Activated naive CD8-positive, alpha-beta T cell treated with anti-CD3 and anti-CD28 coated beads, Interleukin-2, amount 10 ng/mL, durations not matched to agents 7 days and 5 days (primary cell): ENCODE results near the gene LRRC56. TPM values are rescaled to one million over a fixed set of nuclear protein-coding genes. Genes with fewer than 3 reads are reported as not detected.

ENCODE experiments used
- ATAC-seq: fragments of 150-1000 bp; cut with Tn5 transposase; one replicate; pipeline ENCODE4 v1.10.0; 2021; ENCODE audit warnings: low read depth, moderate library complexity
- POLR2A ChIA-PET: fragments of 350-600 bp; sonication (Branson Sonifier 250); formaldehyde crosslinking; loops from one replicate; lab custom pipeline; 2021; ENCODE audit warnings: antibody characterized with exemption; lab: Charles Lee
- DNase-seq: peaks from one replicate; pipeline ENCODE4 v3.0.0; 2021
- H3K27ac Mint-ChIP-seq: one replicate; pipeline ENCODE4 v1.8.0; 2022; ENCODE audit warnings: mild to moderate bottlenecking, mixed read lengths
- H3K27me3 Mint-ChIP-seq: one replicate; pipeline ENCODE4 v1.8.0; 2022; ENCODE audit warnings: mild to moderate bottlenecking, moderate library complexity, mixed read lengths
- H3K36me3 Mint-ChIP-seq: one replicate; pipeline ENCODE4 v1.8.0; 2021; ENCODE audit warnings: mild to moderate bottlenecking, mixed read lengths
- H3K4me1 Mint-ChIP-seq: one replicate; pipeline ENCODE4 v1.8.0; 2021; ENCODE audit warnings: mixed read lengths
- H3K4me3 Mint-ChIP-seq: one replicate; pipeline ENCODE4 v1.8.0; 2022; ENCODE audit warnings: mild to moderate bottlenecking, moderate library complexity, mixed read lengths
- H3K9me3 Mint-ChIP-seq: one replicate; pipeline ENCODE4 v1.8.0; 2021; ENCODE audit warnings: mixed read lengths
- total RNA-seq, 2 experiments: library from RNA; stranded (reverse); gene quantifications; one replicate each; pipeline ENCODE4 v1.2.3, GENCODE V29; 2021

Gene LRRC56, protein sequence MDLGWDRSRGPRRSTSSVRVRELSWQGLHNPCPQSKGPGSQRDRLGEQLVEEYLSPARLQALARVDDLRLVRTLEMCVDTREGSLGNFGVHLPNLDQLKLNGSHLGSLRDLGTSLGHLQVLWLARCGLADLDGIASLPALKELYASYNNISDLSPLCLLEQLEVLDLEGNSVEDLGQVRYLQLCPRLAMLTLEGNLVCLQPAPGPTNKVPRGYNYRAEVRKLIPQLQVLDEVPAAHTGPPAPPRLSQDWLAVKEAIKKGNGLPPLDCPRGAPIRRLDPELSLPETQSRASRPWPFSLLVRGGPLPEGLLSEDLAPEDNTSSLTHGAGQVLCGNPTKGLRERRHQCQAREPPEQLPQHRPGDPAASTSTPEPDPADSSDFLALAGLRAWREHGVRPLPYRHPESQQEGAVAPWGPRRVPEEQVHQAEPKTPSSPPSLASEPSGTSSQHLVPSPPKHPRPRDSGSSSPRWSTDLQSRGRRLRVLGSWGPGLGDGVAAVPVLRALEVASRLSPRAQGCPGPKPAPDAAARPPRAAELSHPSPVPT
- 1 to 10 TPM; 4.3 to 4.7 TPM for total RNA-seq

DNA sequence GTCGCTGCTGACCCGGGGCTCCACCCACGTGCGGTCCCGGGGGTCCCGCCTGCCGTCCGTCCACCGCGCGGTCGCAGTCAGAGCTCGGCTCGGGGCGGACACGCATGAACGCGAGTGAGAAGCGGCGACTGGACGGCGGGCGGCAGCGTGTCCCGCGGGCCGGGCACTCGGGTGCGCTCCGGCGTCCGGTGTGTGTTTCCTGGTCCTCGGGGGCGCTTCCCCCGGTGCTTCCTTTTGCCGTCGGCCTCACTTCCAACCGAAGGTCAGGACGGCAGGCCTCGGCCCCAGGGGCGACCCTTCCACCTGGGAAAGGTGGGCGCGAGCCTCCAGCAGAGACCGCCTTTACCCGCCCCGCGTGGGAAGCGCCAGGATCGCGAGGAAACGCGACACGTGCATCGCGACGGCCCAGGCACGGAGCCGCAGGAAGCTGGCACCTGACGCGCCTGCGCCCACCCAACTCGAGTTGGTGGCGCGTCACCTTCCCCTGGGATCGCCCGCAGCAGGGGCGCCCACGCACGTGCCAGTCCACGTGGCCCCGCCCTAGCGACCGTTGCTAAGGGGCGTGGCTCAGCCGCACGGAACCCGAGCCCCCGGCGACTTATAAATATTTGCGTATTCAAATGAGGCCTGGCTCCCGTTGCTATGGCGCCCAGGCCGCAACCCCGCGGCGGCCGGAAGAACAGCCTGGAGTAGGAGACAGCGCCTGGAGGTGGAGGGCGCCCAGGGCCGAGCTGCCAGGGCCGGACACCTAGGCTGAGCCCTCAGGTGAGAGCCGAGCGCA lies at the start of gene LRRC56:
TSS of gene LRRC56 (plus strand) at position 687 of the 781 bp plus-strand sequence. CDS start 3,158 bp downstream, outside the sequence.
- H3K9me3 Mint-ChIP-seq = no peaks in the 10 kb centered on the region
- ATAC-seq = peak; percentile 35
- peak within 1 kb of the TSS; percentile 89 for H3K4me3 Mint-ChIP-seq

DNA sequence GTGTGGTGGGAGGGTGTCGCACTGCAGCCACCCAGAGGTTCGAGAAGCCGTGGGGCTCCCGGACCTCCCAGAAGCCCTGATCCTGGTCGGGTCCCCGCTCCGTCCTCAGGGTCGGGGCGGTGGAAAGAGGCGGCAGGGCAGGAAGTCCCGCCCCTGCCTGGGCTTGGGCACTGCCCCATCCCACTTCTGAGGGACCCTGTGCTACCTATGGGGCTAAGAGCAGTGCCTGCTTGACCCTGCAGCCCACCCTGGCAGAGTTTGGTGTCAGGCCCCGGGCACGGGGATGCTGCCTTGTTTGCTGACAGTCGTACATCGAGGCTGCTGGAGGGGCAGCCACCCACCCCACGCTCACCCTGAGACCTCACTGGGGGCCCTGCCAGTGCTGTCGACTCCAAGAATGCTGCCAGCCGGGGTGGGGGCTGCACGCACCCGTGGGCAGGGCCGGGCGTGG lies 49.7 kb upstream of the LRRC56 start:
- ATAC-seq (no peak), DNase-seq (no peak)
- Mint-ChIP-seq H3K27me3 (no peaks in the 10 kb centered on the region), H3K36me3 (peaks cover 2% of the 10 kb centered on the region), H3K4me3 (no peak overlapping the region), H3K4me1 (no peaks in the 10 kb centered on the region), H3K9me3 (no peaks in the 10 kb centered on the region), H3K27ac (no peak overlapping the region)
- POLR2A ChIA-PET = no interaction called here

More for the DNA sequence above, at the start of gene LRRC56:
- DNase-seq = peak; percentile 90
- peaks cover 7% of the 10 kb centered on the region for H3K4me1 Mint-ChIP-seq
- H3K36me3 Mint-ChIP-seq = peaks cover 2% of the 10 kb centered on the region
- H3K27me3 Mint-ChIP-seq = no peaks in the 10 kb centered on the region
- peak within 1 kb of the TSS; percentile 92 for H3K27ac Mint-ChIP-seq
- POLR2A ChIA-PET = interaction anchor here (0.6 to 3.3 kb wide), 9 partner anchors 18 to 282 kb away, joined by 3 to 14 read pairs (median 3); partner anchors contain the start of genes RNH1, RPLP2 and SIGIRR

GRCh38 chr11:488062-488461 lies 49.3 kb upstream of the LRRC56 start:
- Mint-ChIP-seq H3K4me1 (no peaks in the 10 kb centered on the region), H3K9me3 (no peaks in the 10 kb centered on the region), H3K4me3 (no peak overlapping the region), H3K36me3 (peaks cover 2% of the 10 kb centered on the region), H3K27ac (no peak overlapping the region), H3K27me3 (no peaks in the 10 kb centered on the region)
- DNase-seq (no peak), ATAC-seq (no peak)
- POLR2A ChIA-PET = no interaction called here

- H3K4me1 Mint-ChIP-seq = no peaks in the 10 kb centered on the region
- no peaks in the 10 kb centered on the region for H3K36me3 Mint-ChIP-seq
- H3K27me3 Mint-ChIP-seq = no peaks in the 10 kb centered on the region
- H3K9me3 Mint-ChIP-seq = no peaks in the 10 kb centered on the region
- POLR2A ChIA-PET = no interaction called here
- H3K27ac Mint-ChIP-seq = no peak overlapping the region
- ATAC-seq = no peak
- no peak overlapping the region for H3K4me3 Mint-ChIP-seq
- no peak for DNase-seq
Measured at GRCh38 chr11:488579-488978, 48.7 kb upstream of the LRRC56 start.

GRCh38 chr11:488992-489391 lies 48.3 kb upstream of the LRRC56 start:
- H3K36me3 Mint-ChIP-seq = no peaks in the 10 kb centered on the region
- no peaks in the 10 kb centered on the region for H3K4me1 Mint-ChIP-seq
- H3K27me3 Mint-ChIP-seq = no peaks in the 10 kb centered on the region
- H3K9me3 Mint-ChIP-seq = no peaks in the 10 kb centered on the region
- no peak for DNase-seq
- no peak overlapping the region for H3K27ac Mint-ChIP-seq
- no peak for ATAC-seq
- POLR2A ChIA-PET = no interaction called here
- no peak overlapping the region for H3K4me3 Mint-ChIP-seq

- H3K27me3 Mint-ChIP-seq = no peaks in the 10 kb centered on the region
- H3K9me3 Mint-ChIP-seq = no peaks in the 10 kb centered on the region
- DNase-seq = no peak
- H3K36me3 Mint-ChIP-seq = no peaks in the 10 kb centered on the region
- H3K4me1 Mint-ChIP-seq = no peaks in the 10 kb centered on the region
- H3K27ac Mint-ChIP-seq = no peak overlapping the region
- ATAC-seq = no peak
- no peak overlapping the region for H3K4me3 Mint-ChIP-seq
- POLR2A ChIA-PET = no interaction called here
Measured at GRCh38 chr11:489610-490185, 47.6 kb upstream of the LRRC56 start.

GRCh38 chr11:490186-490929 lies 47.0 kb upstream of the LRRC56 start:
- H3K27ac Mint-ChIP-seq = no peak overlapping the region
- DNase-seq = no peak

GRCh38 chr11:490930-491260 lies 46.4 kb upstream of the LRRC56 start:
- no peak overlapping the region for H3K4me3 Mint-ChIP-seq
- H3K4me1 Mint-ChIP-seq = peaks cover 1% of the 10 kb centered on the region
- no peak for ATAC-seq
- no peaks in the 10 kb centered on the region for H3K9me3 Mint-ChIP-seq
- peaks cover 1% of the 10 kb centered on the region for H3K36me3 Mint-ChIP-seq
- no peak overlapping the region for H3K27ac Mint-ChIP-seq
- no peak for DNase-seq
- POLR2A ChIA-PET = no interaction called here
- no peaks in the 10 kb centered on the region for H3K27me3 Mint-ChIP-seq

More at GRCh38 chr11:490186-490929, 47.0 kb upstream of the LRRC56 start:
- POLR2A ChIA-PET = no interaction called here
- ATAC-seq = no peak
- Mint-ChIP-seq H3K36me3 (no peaks in the 10 kb centered on the region), H3K4me3 (no peak overlapping the region), H3K27me3 (no peaks in the 10 kb centered on the region), H3K9me3 (no peaks in the 10 kb centered on the region), H3K4me1 (no peaks in the 10 kb centered on the region)

- no peak for ATAC-seq
- peaks cover 3% of the 10 kb centered on the region for H3K4me1 Mint-ChIP-seq
- POLR2A ChIA-PET = no interaction called here
- H3K9me3 Mint-ChIP-seq = no peaks in the 10 kb centered on the region
- H3K27ac Mint-ChIP-seq = no peak overlapping the region
- no peak overlapping the region for H3K4me3 Mint-ChIP-seq
- no peaks in the 10 kb centered on the region for H3K27me3 Mint-ChIP-seq
- H3K36me3 Mint-ChIP-seq = peaks cover 2% of the 10 kb centered on the region
- no peak for DNase-seq
Measured at GRCh38 chr11:491358-491757, 46.0 kb upstream of the LRRC56 start.

DNA sequence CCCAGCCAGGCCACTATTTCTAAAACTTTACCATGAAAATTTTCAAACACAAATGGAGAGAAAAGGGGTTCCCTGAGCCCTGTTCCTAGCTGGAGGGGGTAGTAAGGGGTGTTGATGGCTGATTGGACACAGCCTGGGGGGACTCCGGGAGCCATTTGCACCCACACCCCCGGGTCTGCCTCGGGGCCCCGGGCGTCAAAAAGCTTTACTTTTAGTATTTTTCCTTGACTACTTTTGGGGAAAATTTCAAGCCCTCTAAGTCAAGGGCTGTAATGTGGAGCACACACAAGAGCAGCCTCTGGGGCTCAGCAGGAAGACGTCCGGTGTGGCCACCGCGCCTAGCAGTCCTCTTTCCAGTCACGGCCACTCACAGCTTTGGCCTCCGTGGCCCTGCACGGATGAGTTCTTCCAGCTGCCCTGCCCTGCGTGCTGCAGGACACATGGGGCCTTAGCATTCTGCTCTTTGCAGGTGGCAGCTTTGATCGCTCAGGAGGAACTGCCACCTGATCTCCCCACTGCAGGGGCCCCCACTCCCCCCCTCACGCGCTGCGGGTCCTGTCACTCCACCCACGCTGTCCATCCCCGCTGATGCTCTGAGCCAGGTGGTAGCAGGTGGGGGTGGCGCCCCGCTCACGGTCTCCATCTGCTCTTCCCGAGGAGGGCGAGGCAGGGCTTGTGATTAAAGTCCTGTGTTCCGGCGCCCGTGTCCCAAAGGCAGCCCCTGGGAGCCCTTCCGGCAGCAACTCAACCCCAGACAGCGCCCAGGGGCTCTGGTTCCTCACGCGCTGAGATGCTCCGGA lies 44.7 kb upstream of the LRRC56 start:
- no peaks in the 10 kb centered on the region for H3K27me3 Mint-ChIP-seq
- POLR2A ChIA-PET = no interaction called here
- H3K4me3 Mint-ChIP-seq = no peak overlapping the region
- peaks cover 10% of the 10 kb centered on the region for H3K36me3 Mint-ChIP-seq
- peaks cover 8% of the 10 kb centered on the region for H3K4me1 Mint-ChIP-seq
- no peak for ATAC-seq
- no peak overlapping the region for H3K27ac Mint-ChIP-seq
- DNase-seq = no peak
- H3K9me3 Mint-ChIP-seq = no peaks in the 10 kb centered on the region

DNA sequence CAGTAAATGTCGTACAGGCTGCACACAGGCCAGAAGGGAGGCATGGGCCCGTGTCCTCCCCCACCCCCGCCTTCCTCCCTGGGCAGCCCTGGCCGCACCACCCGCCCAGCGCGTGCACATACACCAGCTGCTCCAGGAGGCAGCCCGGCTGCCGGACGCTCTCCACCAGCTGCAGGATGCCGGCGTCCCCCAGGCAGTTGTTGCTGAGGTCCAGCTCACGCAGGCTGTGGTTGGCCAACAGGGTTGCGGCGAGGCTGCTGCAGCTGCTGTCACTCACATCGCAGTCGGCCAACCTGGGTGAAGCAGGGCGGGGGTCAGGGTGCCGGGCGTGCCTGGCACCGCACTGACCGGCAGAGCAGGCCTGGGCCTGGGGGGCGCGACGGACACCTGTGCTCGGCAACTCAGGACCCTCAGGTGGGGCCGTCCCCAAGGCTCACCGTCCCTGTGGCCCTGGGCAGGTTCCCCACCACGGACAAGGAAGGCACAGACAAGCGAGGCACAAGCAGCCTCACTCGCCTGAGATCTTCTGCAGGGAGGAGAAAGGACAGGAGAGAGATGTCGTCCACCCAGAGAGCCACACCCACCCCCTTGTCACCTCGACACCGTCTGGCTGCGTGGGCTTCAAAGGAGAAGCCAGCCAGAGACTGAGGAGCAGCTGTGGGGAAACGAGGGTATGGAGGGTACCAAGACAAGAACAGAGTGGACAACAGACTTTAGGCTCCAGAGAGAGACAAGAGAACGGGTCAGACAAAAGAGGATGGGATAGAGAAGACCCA lies 42.4 kb upstream of the LRRC56 start:
- Mint-ChIP-seq H3K4me3 (no peak overlapping the region), H3K36me3 (peaks cover 16% of the 10 kb centered on the region), H3K27ac (no peak overlapping the region), H3K27me3 (no peaks in the 10 kb centered on the region), H3K9me3 (no peaks in the 10 kb centered on the region), H3K4me1 (peaks cover 9% of the 10 kb centered on the region)
- no peak for DNase-seq
- no peak for ATAC-seq
- POLR2A ChIA-PET = interaction anchor here (0.6 kb wide), 1 partner anchor 29 kb away, joined by 4 read pairs; no protein-coding TSS in a partner anchor

GRCh38 chr11:495537-495931 lies 41.8 kb upstream of the LRRC56 start:
- Mint-ChIP-seq H3K36me3 (peaks cover 16% of the 10 kb centered on the region), H3K4me1 (peaks cover 9% of the 10 kb centered on the region), H3K9me3 (no peaks in the 10 kb centered on the region), H3K27ac (no peak overlapping the region), H3K27me3 (no peaks in the 10 kb centered on the region), H3K4me3 (no peak overlapping the region)
- POLR2A ChIA-PET = no interaction called here
- no peak for ATAC-seq
- no peak for DNase-seq
